Measurements from ENCODE around the gene NPY5R. TPM values are rescaled to one million over a fixed set of nuclear protein-coding genes. Genes with fewer than 3 reads are reported as not detected.

NPY5R gene
- total RNA-seq, 1 donor from 2014 or later, result not detected

DNA sequence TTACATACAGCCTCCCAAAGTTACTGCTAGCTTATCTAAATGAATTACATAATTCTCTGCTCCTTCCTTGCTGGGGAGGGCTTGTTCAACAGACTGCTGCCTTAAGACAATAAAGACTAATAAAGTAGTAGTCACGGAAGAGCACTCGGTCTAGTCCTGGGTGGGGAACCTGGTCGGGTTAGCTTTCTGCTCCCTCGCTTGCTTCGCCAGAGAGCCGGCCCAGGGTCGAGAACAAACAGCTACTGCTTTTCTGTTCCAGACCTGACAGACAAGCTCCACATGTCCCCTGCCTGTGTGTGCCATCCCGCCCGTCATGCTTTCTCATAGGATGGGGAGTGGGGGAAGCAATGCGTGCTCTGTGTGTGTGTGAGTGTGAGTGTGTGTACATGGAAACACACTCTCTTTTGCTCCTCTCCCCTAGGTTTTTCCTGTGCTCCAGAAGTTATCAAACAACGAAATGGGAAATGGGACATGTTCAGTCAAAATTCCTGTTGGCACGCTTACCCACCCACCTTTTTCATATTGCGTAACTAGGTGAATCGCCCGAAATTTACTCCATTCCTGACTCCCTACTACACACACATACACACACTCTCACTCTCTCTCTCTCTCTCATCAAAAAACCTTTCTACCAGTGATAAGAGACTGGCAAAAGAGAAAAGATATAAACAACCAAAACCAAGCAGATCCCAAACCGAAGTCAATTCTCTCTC, 12.6 kb upstream of the NPY5R start:
- H3K4me3 Mint-ChIP-seq, result peak overlapping the region; percentile 86
- H3K27ac Mint-ChIP-seq, result no peak overlapping the region
- H3K9me3 Mint-ChIP-seq, result no peaks in the 10 kb centered on the region
- DNase-seq (ENCODE audit: low spot score in 2 of 2, unreplicated experiment in 2 of 2), result no peak
- no peaks in the 10 kb centered on the region for H3K36me3 Mint-ChIP-seq
- H3K27me3 Mint-ChIP-seq (ENCODE audit: low read depth), result peaks cover 66% of the 10 kb centered on the region
- TF ChIP-seq CTCF (IDR thresholded peaks at IDR 0.05; ENCODE audit: unreplicated experiment), result no peak
- H3K4me1 Mint-ChIP-seq, result peaks cover 12% of the 10 kb centered on the region

- no peaks in the 10 kb centered on the region for H3K9me3 Mint-ChIP-seq
- no peaks in the 10 kb centered on the region for H3K36me3 Mint-ChIP-seq
- peak in 1 of 2 experiments; percentile 61 for DNase-seq (ENCODE audit: low spot score in 2 of 2, unreplicated experiment in 2 of 2)
- no peak for TF ChIP-seq CTCF (IDR thresholded peaks at IDR 0.05; ENCODE audit: unreplicated experiment)
- no peak overlapping the region for H3K27ac Mint-ChIP-seq
- peaks cover 12% of the 10 kb centered on the region for H3K4me1 Mint-ChIP-seq
- H3K27me3 Mint-ChIP-seq (ENCODE audit: low read depth), result peaks cover 65% of the 10 kb centered on the region
- peak overlapping the region; percentile 86 for H3K4me3 Mint-ChIP-seq
Measured at GRCh38 chr4:163331629-163332376, 11.9 kb upstream of the NPY5R start.

GRCh38 chr4:163332526-163333406, 10.9 kb upstream of the NPY5R start, which contains the start of gene NPY1R:
Gene NPY1R (minus strand): TSS chr4:163332596. CDS start chr4:163326554, 6,042 bp downstream.
- Mint-ChIP-seq H3K9me3 (no peaks in the 10 kb centered on the region), H3K4me1 (peaks cover 12% of the 10 kb centered on the region), H3K36me3 (no peaks in the 10 kb centered on the region), H3K27ac (peak within 1 kb of the TSS; percentile 45), H3K4me3 (peak within 1 kb of the TSS; percentile 86), H3K27me3 (ENCODE audit: low read depth) (peaks cover 68% of the 10 kb centered on the region)
- peak; percentile 38 to 72 for DNase-seq (ENCODE audit: low spot score in 2 of 2, unreplicated experiment in 2 of 2)
- peak; percentile 78 for TF ChIP-seq CTCF (IDR thresholded peaks at IDR 0.05; ENCODE audit: unreplicated experiment)

DNA sequence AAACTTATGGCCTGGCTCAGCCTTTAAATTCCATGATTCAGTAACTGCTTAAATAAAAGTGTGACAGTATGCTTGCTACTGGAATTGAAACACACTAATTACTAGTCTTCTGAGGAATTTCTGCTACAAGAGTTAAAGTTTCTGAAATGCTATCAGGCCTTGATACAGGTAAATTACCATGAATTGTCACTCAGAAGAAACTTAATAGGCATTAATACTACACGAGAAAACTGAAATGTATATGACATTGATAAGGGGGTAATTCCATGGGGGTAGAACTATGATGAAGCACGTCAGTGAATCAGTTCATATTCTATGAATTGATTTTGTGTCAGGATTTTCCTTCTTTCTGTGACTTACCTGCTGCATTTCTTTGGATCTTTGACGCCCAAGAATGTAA, 8.3 kb upstream of the NPY5R start:
- Mint-ChIP-seq H3K27ac (no peak overlapping the region), H3K9me3 (no peaks in the 10 kb centered on the region), H3K36me3 (no peaks in the 10 kb centered on the region), H3K4me3 (no peak overlapping the region), H3K27me3 (ENCODE audit: low read depth) (peaks cover 69% of the 10 kb centered on the region), H3K4me1 (peaks cover 12% of the 10 kb centered on the region)
- no peak for TF ChIP-seq CTCF (IDR thresholded peaks at IDR 0.05; ENCODE audit: unreplicated experiment)
- no peak for DNase-seq (ENCODE audit: low spot score in 2 of 2, unreplicated experiment in 2 of 2)
